ENCODE results near the gene KAT6B.

DNA sequence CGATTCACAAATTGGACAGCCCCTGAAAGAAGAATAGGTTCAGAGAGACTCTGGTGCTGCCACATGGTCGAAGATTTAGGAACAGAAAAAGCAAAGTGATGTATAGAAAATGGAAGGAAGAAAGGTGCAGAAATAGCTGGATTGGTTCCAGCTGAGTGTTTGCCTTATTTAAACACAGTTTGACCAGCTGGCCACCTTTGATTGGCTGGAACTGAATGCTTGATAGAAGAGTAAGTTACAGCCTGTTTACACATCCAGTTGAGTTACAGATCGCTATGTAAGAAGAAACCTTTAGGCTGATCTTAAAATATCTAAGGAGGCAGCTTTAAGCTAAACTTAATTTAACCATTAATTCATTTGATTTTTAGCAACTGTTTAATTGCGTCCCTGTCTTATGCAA is 40.3 kb upstream of the KAT6B start:
- TF ChIP-seq EZH2 (IDR thresholded peaks at IDR 0.05; ENCODE audit: insufficient read depth, poor library complexity, severe bottlenecking) (no peak), EZH2phosphoT487 (IDR thresholded peaks at IDR 0.05; ENCODE audit: insufficient read depth, low read depth) (no peak)
